GM10266 (cell line): ENCODE measurements around the gene C16orf92.

Source experiments
- DNase-seq: peaks from one replicate; pipeline ENCODE4 v3.0.0; 2012; ENCODE audit errors: extremely low spot score
- TF ChIP-seq, protein P1 (sequence below): IDR thresholded peaks from 2 replicates; pipeline ENCODE4 v1.5.1; 2012; ENCODE audit warnings: mild to moderate bottlenecking, low read depth; ENCODE audit not compliant: control insufficient read depth, insufficient read depth; ENCODE audit errors: missing control alignments

C16orf92 gene

DNA sequence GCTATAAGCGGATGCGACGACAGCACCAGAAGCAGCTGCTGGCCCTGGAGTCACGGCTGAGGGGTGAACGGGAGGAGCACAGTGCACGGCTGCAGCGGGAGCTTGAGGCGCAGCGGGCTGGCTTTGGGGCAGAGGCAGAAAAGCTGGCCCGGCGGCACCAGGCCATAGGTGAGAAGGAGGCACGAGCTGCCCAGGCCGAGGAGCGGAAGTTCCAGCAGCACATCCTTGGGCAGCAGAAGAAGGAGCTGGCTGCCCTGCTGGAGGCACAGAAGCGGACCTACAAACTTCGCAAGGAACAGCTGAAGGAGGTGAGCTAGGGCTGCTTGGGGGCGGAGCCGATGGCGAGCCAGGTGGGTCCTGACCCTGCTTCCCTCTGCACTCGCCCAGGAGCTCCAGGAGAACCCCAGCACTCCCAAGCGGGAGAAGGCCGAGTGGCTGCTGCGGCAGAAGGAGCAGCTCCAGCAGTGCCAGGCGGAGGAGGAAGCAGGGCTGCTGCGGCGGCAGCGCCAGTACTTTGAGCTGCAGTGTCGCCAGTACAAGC is 37.7 kb upstream of the C16orf92 start:
- TF ChIP-seq, protein P1, sequence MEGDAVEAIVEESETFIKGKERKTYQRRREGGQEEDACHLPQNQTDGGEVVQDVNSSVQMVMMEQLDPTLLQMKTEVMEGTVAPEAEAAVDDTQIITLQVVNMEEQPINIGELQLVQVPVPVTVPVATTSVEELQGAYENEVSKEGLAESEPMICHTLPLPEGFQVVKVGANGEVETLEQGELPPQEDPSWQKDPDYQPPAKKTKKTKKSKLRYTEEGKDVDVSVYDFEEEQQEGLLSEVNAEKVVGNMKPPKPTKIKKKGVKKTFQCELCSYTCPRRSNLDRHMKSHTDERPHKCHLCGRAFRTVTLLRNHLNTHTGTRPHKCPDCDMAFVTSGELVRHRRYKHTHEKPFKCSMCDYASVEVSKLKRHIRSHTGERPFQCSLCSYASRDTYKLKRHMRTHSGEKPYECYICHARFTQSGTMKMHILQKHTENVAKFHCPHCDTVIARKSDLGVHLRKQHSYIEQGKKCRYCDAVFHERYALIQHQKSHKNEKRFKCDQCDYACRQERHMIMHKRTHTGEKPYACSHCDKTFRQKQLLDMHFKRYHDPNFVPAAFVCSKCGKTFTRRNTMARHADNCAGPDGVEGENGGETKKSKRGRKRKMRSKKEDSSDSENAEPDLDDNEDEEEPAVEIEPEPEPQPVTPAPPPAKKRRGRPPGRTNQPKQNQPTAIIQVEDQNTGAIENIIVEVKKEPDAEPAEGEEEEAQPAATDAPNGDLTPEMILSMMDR: no peak
- no peak for DNase-seq

DNA sequence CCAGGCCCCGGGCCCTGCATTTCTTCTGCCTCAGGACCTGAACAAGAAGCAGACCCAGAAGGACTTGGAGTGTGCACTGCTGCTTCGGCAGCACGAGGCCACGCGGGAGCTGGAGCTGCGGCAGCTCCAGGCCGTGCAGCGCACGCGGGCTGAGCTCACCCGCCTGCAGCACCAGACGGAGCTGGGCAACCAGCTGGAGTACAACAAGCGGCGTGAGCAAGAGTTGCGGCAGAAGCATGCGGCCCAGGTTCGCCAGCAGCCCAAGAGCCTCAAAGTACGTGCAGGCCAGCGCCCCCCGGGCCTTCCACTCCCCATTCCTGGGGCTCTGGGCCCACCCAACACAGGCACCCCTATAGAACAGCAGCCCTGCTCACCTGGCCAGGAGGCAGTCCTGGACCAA is 36.8 kb upstream of the C16orf92 start:
- no peak for DNase-seq
- TF ChIP-seq, protein P1: no peak

DNA sequence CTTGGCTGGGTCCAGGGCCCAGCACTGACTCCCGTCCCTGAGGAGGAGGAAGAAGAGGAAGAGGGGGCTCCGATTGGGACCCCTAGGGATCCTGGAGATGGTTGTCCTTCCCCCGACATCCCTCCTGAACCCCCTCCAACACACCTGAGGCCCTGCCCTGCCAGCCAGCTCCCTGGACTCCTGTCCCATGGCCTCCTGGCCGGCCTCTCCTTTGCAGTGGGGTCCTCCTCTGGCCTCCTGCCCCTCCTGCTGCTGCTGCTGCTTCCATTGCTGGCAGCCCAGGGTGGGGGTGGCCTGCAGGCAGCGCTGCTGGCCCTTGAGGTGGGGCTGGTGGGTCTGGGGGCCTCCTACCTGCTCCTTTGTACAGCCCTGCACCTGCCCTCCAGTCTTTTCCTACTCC is 36.1 kb upstream of the C16orf92 start:
- no peak for DNase-seq
- TF ChIP-seq, protein P1: no peak

DNA sequence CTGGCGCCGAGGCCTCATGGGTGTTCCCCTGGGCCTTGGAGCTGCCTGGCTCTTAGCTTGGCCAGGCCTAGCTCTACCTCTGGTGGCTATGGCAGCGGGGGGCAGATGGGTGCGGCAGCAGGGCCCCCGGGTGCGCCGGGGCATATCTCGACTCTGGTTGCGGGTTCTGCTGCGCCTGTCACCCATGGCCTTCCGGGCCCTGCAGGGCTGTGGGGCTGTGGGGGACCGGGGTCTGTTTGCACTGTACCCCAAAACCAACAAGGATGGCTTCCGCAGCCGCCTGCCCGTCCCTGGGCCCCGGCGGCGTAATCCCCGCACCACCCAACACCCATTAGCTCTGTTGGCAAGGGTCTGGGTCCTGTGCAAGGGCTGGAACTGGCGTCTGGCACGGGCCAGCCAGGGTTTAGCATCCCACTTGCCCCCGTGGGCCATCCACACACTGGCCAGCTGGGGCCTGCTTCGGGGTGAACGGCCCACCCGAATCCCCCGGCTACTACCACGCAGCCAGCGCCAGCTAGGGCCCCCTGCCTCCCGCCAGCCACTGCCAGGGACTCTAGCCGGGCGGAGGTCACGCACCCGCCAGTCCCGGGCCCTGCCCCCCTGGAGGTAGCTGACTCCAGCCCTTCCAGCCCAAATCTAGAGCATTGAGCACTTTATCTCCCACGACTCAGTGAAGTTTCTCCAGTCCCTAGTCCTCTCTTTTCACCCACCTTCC is 35.5 kb upstream of the C16orf92 start:
- TF ChIP-seq, protein P1: no peak
- DNase-seq: no peak

DNA sequence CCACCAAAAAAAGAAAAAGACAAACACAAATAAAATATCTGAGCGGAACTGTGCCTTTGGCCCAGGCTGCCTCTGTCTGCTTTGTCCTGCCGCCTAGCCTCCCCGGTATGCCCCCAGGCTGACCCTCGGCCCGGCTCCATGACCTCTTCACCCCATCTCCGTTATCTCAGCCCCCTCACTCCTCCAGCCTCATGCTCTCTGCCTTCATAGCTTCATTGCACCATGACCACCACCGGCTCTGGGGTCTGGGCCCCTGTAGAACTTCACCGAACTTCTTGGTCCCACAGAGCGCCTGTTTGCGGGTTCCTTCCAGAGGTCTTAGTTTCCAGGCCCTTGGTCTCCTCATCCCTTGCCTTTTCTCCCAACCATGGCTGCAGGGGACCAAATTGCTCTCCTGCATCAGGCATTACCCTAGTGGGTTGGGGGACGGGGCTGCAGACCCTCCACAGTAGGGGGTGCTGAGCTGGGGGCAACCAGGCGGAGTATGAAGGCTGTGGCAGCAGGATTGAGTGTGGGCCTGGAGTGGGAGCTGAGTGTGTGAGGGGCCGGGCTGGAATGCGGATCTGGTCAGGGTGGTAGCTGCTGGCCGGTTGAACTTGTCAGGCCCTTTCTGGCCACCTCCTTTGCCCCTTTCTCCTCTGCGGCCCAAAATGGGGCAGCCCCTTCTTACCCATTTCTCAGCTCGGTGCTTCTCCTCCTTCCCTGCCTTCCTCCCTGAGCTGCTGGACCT is 34.5 kb upstream of the C16orf92 start:
- TF ChIP-seq, protein P1: no peak
- DNase-seq: no peak

DNA sequence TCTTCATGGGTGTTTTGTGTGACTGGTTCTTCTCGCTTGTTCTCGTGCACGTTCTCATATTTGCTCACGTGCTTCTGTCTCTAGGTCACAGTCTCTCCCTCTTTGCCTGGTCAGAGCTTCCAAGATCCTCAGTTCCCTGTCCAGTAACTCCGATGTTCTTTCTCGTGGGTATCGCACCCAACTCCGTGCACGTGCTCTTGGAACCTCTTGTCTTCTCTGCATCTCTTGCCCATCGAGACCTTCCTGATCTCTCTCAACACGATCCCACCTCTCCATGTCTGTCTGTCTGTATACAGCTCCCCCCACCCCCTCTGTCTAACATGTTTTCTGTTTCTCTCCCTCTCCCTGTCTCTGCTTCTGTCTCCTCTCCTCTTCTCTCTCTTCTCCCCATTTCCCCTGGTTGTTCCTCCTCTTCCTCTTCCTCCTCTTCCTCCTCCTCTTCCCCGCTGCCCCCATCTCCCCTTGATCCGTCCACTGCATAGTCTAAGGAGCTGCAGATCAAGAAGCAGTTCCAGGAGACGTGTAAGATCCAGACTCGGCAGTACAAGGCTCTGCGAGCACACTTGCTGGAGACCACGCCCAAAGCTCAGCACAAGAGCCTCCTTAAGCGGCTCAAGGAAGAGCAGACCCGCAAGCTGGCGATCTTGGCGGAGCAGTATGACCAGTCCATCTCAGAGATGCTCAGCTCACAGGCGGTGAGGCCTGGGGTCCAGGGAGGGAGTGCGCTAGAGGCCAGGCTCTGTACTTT is 33.7 kb upstream of the C16orf92 start:
- DNase-seq: no peak
- TF ChIP-seq, protein P1: no peak
